NCI-H1105 (cell line): ENCODE measurements around the gene PTGER2.

Experiments used
- DNase-seq: peaks from one replicate; lab custom pipeline; 2025; lab: John Stamatoyannopoulos, UW

PTGER2 gene

GRCh38 chr14:52305014-52305413 is 9.1 kb upstream of the PTGER2 start:
- DNase-seq = no peak

GRCh38 chr14:52307376-52307775 is 6.7 kb upstream of the PTGER2 start:
- no peak for DNase-seq

GRCh38 chr14:52307905-52308304 is 6.2 kb upstream of the PTGER2 start:
- DNase-seq = no peak

- DNase-seq = no peak
Observed at GRCh38 chr14:52310541-52310940, 3.6 kb upstream of the PTGER2 start.

GRCh38 chr14:52312931-52313355 is 1.2 kb upstream of the PTGER2 start:
- DNase-seq = no peak

- DNase-seq = no peak
Observed at GRCh38 chr14:52313462-52313861, 650 bp upstream of the PTGER2 start.

GRCh38 chr14:52314595-52315354 is 663 bp downstream of the PTGER2 start:
- no peak for DNase-seq

GRCh38 chr14:52315355-52315718 is 1.2 kb downstream of the PTGER2 start:
- DNase-seq = no peak

GRCh38 chr14:52318062-52318461 is 4.0 kb downstream of the PTGER2 start:
- DNase-seq = no peak

- no peak for DNase-seq
Observed at GRCh38 chr14:52318826-52319645, 4.9 kb downstream of the PTGER2 start.

- no peak for DNase-seq
Observed at GRCh38 chr14:52319919-52320318, 5.8 kb downstream of the PTGER2 start.

GRCh38 chr14:52325126-52325525 is 11.0 kb downstream of the PTGER2 start:
- DNase-seq = no peak

- DNase-seq = no peak
Observed at GRCh38 chr14:52325630-52326029, 11.5 kb downstream of the PTGER2 start.

GRCh38 chr14:52327374-52328226 is 13.5 kb downstream of the PTGER2 start:
- DNase-seq = no peak

GRCh38 chr14:52328276-52328675 is 14.2 kb downstream of the PTGER2 start:
- no peak for DNase-seq

- DNase-seq = no peak
Observed at GRCh38 chr14:52329678-52330369, 15.7 kb downstream of the PTGER2 start.

- DNase-seq = no peak
Observed at GRCh38 chr14:52332269-52332668, 18.2 kb downstream of the PTGER2 start.

- no peak for DNase-seq
Observed at GRCh38 chr14:52333108-52333507, 19.0 kb downstream of the PTGER2 start.

- DNase-seq = no peak
Observed at GRCh38 chr14:52333823-52334657, 19.9 kb downstream of the PTGER2 start.

- DNase-seq = no peak
Observed at GRCh38 chr14:52336241-52336640, 22.1 kb downstream of the PTGER2 start.
